CD4-positive, alpha-beta T cell (primary cell): ENCODE measurements around the gene KDM2A. TPM values are rescaled to one million over a fixed set of nuclear protein-coding genes. Genes with fewer than 3 reads are reported as not detected.

ENCODE experiments used
- ATAC-seq: fragments of 200-7000 bp; cut with Tn5 transposase; one replicate; pipeline ENCODE4 v1.10.0; 2022; ENCODE audit warnings: mild to moderate bottlenecking; ENCODE audit not compliant: poor library complexity
- CTCF ChIA-PET: fragments of 350-600 bp; sonication (Branson Sonifier 250); formaldehyde crosslinking; loops from one replicate; lab custom pipeline; 2021; ENCODE audit warnings: antibody characterized with exemption, inconsistent platforms; lab: Charles Lee
- POLR2A ChIA-PET: fragments of 350-600 bp; sonication (Branson Sonifier 250); formaldehyde crosslinking; loops from one replicate; lab custom pipeline; 2021; ENCODE audit warnings: antibody characterized with exemption, inconsistent platforms; lab: Charles Lee
- DNase-seq, 14 experiments: peaks; one replicate each; pipeline ENCODE4 v3.0.0-alpha.2; 2013 to 2020; ENCODE audit warnings: mixed read lengths in 2 of 14
- H3K27ac ChIP-seq, 2 donors: one replicate each; pipeline versions ENCODE4 v1.5.1 to v1.7.0; 2013; ENCODE audit warnings: low read length in 2 of 2, low read depth in 1 of 2, mild to moderate bottlenecking in 1 of 2
- H3K27me3 ChIP-seq, 2 experiments: 1 replicate in 1 of 2; 2 replicates in 1 of 2; pipeline versions ENCODE4 v1.6.1 to v1.7.0; 2013; ENCODE audit warnings: low read length in 2 of 2, control low read depth in 1 of 2, mild to moderate bottlenecking in 1 of 2, moderate library complexity in 1 of 2; ENCODE audit not compliant: insufficient read depth in 2 of 2, control insufficient read depth in 1 of 2
- H3K36me3 ChIP-seq: one replicate; pipeline ENCODE4 v1.6.1; 2013; ENCODE audit warnings: low read length, control low read depth; ENCODE audit not compliant: insufficient read depth
- H3K4me1 ChIP-seq: one replicate; pipeline ENCODE4 v1.6.1; 2013; ENCODE audit warnings: low read length, control low read depth; ENCODE audit not compliant: insufficient read depth
- H3K4me3 ChIP-seq: one replicate; pipeline ENCODE4 v1.5.1; 2013; ENCODE audit warnings: mild to moderate bottlenecking, low read length, moderate library complexity
- H3K9me3 ChIP-seq, 2 experiments: 1 replicate in 1 of 2; 2 replicates in 1 of 2; pipeline versions ENCODE4 v1.6.1 to v1.7.0; 2013; ENCODE audit warnings: low read length in 2 of 2, mild to moderate bottlenecking in 2 of 2, control low read depth in 1 of 2, moderate library complexity in 1 of 2; ENCODE audit not compliant: control insufficient read depth in 1 of 2, insufficient read depth in 1 of 2
- H3K27ac Mint-ChIP-seq: one replicate; pipeline ENCODE4 v1.8.0; 2020; ENCODE audit warnings: mixed read lengths
- H3K27me3 Mint-ChIP-seq: one replicate; pipeline ENCODE4 v1.8.0; 2021; ENCODE audit warnings: mixed read lengths
- H3K36me3 Mint-ChIP-seq: one replicate; pipeline ENCODE4 v1.8.0; 2021; ENCODE audit warnings: low read depth, mixed read lengths
- H3K4me1 Mint-ChIP-seq: one replicate; pipeline ENCODE4 v1.8.0; 2021; ENCODE audit warnings: low read depth, mixed read lengths
- H3K4me3 Mint-ChIP-seq: one replicate; pipeline ENCODE4 v1.8.0; 2020; ENCODE audit warnings: mild to moderate bottlenecking, mixed read lengths
- H3K9me3 Mint-ChIP-seq: one replicate; pipeline ENCODE4 v1.8.0; 2020; ENCODE audit warnings: mixed read lengths
- CTCF ChIP-seq: fragments of 200-600 bp; IDR thresholded peaks from one replicate; pipeline ENCODE4 v1.8.0; 2022; ENCODE audit warnings: antibody characterized with exemption, mild to moderate bottlenecking
- intact Hi-C, 2 experiments: fragments of 100-400 bp; cut with DNase I in 1 of 2; cut with micrococcal nuclease in 1 of 2; formaldehyde crosslinking; loops; one replicate each; pipeline versions ENCODE4 v1.15.1 to v1.9.0; 2023 to 2025; cut with DNase I, micrococcal nuclease
- total RNA-seq, 174 experiments: library from RNA in 2 of 174; stranded (reverse) in 2 of 174; gene quantifications; one replicate each; pipeline ENCODE4 v1.2.3 and lab custom pipeline; 2021 to 2026

KDM2A gene
- total RNA-seq, 2 experiments from 2014 or later = 410 to 412 TPM

DNA sequence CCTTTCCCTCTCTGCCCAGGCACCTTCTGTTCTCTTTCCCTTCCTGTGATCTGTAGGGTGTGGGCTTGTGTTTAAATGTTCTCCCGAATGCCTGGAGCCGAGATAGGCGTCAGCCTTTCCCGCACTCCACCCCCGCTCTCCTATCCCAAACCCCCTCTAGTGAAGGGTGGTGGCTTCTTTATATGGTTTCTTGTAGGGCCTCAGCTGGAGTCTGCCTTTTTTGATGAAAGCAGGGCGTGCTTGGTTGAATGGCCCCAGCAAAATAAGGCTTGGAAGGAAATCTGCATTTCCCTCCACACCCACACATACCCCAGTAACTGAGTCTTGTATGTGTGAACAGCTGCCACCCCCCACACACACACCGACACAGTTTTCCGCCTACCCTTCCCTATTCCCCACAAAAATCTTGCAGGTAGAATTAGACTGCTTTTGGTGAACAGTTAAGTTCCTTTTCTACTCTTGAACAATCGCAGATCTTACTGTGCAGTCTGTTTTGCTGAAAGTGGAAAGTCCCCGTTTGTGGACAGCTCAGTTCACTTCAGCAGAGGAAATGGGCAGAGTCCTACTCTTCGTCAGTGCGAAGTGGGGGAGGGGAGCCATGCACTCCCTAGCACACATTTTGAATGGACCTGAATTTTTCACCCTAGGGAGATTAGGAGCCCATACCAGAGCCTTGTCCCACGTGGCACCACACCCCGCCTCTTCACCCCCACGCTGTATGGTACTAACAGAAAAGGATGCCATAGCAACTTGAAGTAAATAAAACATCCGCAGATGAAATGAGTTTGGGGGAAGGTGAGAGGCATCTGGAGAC lies 121.7 kb downstream of the KDM2A start:
- H3K36me3 ChIP-seq = peaks cover 37% of the 10 kb centered on the region
- DNase-seq (peak; percentile 58 to 96 (median 78)), ATAC-seq (peak; percentile 50)
- Mint-ChIP-seq H3K9me3 (no peaks in the 10 kb centered on the region), H3K4me3 (peak overlapping the region; percentile 100), H3K4me1 (peaks cover 68% of the 10 kb centered on the region), H3K27ac (peak overlapping the region; percentile 98), H3K36me3 (peaks cover 64% of the 10 kb centered on the region), H3K27me3 (no peaks in the 10 kb centered on the region)
- no peak for TF ChIP-seq CTCF
- H3K27ac ChIP-seq = peak overlapping the region; percentile 97 to 98
- peak overlapping the region; percentile 97 for H3K4me3 ChIP-seq
- ChIA-PET CTCF (interaction anchor here (0.7 to 2.7 kb wide), 6 partner anchors 10 to 389 kb away, joined by 3 to 16 read pairs (median 4); partner anchors contain the start of genes ANKRD13D and NUDT8), POLR2A (interaction anchor here (0.9 to 4.2 kb wide), 42 partner anchors 9 to 1742 kb away, joined by 3 to 56 read pairs (median 6); partner anchors contain the start of genes AIP, ANKRD13D, CLCF1 and GRK2)
- no peaks in the 10 kb centered on the region for H3K27me3 ChIP-seq
- H3K9me3 ChIP-seq = no peaks in the 10 kb centered on the region
- H3K4me1 ChIP-seq = peaks cover 43% of the 10 kb centered on the region
- intact Hi-C loops = loop anchor here (2.0 to 10.0 kb wide), 5 partner anchors 22 to 267 kb away; partner anchors contain the start of genes CDK2AP2 (in 2 of the 2) and PITPNM1 (in 2 of the 2)

GRCh38 chr11:67242548-67242947 lies 123.5 kb downstream of the KDM2A start:
- H3K4me3 Mint-ChIP-seq = peak overlapping the region; percentile 100
- Histone ChIP-seq H3K4me1 (peaks cover 43% of the 10 kb centered on the region), H3K9me3 (no peaks in the 10 kb centered on the region), H3K4me3 (peak overlapping the region; percentile 97), H3K36me3 (peaks cover 51% of the 10 kb centered on the region), H3K27me3 (no peaks in the 10 kb centered on the region), H3K27ac (peak overlapping the region in 1 of 2 donors; percentile 32)
- intact Hi-C loops = loop anchor here (5.0 to 10.0 kb wide), 3 partner anchors 52 to 265 kb away; partner anchors contain the start of genes CDK2AP2 (in 2 of the 2) and PITPNM1 (in 2 of the 2)
- H3K4me1 Mint-ChIP-seq = peaks cover 75% of the 10 kb centered on the region
- no peaks in the 10 kb centered on the region for H3K9me3 Mint-ChIP-seq
- peak overlapping the region; percentile 98 for H3K27ac Mint-ChIP-seq
- ChIA-PET CTCF (interaction anchor here (1.3 kb wide), 1 partner anchor 103 kb away, joined by 3 read pairs; no protein-coding TSS in a partner anchor), POLR2A (interaction anchor here (1.6 kb wide), 1 partner anchor 111 kb away, joined by 7 read pairs; the partner anchor contains the start of gene POLD4)
- peaks cover 82% of the 10 kb centered on the region for H3K36me3 Mint-ChIP-seq
- ATAC-seq = no peak
- TF ChIP-seq CTCF = no peak
- no peak for DNase-seq
- no peaks in the 10 kb centered on the region for H3K27me3 Mint-ChIP-seq

DNA sequence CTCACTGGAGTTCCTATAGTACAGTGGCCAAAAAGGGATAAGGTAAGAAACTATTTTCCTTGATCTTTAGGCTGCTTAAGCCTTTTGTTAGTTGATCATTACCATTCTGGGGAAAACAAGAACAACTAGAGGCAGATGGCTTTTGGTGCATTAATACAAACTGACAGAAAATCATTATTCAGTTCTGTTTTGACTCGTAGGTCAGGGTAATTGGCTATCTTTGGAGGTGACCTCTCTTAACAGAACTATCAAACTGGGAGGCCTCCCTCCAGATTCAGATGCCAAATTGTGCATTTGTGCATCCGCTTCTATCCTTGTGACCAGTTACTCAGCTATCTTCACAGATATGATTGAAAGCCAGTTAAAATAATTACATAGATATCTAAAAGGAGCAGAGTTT lies 124.0 kb downstream of the KDM2A start:
- Histone ChIP-seq H3K9me3 (no peaks in the 10 kb centered on the region), H3K27me3 (no peaks in the 10 kb centered on the region), H3K4me3 (no peak overlapping the region), H3K36me3 (peaks cover 56% of the 10 kb centered on the region), H3K4me1 (peaks cover 43% of the 10 kb centered on the region), H3K27ac (peak overlapping the region in 1 of 2 donors; percentile 32)
- intact Hi-C loops = loop anchor here (5.0 to 10.0 kb wide), 3 partner anchors 52 to 264 kb away; partner anchors contain the start of genes CDK2AP2 (in 2 of the 2) and PITPNM1 (in 2 of the 2)
- H3K4me1 Mint-ChIP-seq = peaks cover 76% of the 10 kb centered on the region
- no peak for TF ChIP-seq CTCF
- no peaks in the 10 kb centered on the region for H3K27me3 Mint-ChIP-seq
- H3K9me3 Mint-ChIP-seq = no peaks in the 10 kb centered on the region
- DNase-seq (no peak), ATAC-seq (no peak)
- peaks cover 87% of the 10 kb centered on the region for H3K36me3 Mint-ChIP-seq
- peak overlapping the region; percentile 98 for H3K27ac Mint-ChIP-seq
- ChIA-PET CTCF (interaction anchor here (1.2 to 1.3 kb wide), 2 partner anchors 8 to 103 kb away, joined by 3 read pairs; no protein-coding TSS in a partner anchor), POLR2A (interaction anchor here (0.7 to 1.6 kb wide), 2 partner anchors 10 to 110 kb away, joined by 5 to 7 read pairs; partner anchors contain the start of gene POLD4)
- peak overlapping the region; percentile 100 for H3K4me3 Mint-ChIP-seq
